GM18499 (cell line): ENCODE results near the gene AOPEP.

Experiments used
- ATAC-seq: cut with Tn5 transposase; IDR thresholded peaks from one replicate; pipeline ENCODE4 v1.9.1; 2021; ENCODE audit warnings: moderate number of reproducible peaks; ENCODE audit not compliant: insufficient read depth, unreplicated experiment

The AOPEP gene

DNA sequence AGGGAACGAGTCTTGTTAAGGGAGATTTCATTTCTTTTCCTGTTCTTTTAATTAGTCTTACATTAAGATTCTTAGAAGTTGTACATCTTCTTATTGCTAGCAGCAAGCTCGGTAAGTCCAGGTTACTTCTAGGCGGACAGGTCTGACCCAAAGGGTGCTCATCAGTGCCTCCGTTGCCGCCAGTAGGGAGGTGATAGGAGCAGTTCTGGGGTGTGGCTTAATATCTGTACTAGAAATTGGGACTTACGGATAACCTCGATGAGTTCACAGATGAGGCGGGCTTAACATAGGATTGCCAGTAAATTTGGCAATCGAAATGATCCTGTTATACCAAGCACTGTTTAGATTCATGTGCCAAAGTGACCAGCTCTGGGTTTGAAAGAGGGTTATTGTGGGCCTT, 312.2 kb downstream of the AOPEP start:
- ATAC-seq, result no peak

DNA sequence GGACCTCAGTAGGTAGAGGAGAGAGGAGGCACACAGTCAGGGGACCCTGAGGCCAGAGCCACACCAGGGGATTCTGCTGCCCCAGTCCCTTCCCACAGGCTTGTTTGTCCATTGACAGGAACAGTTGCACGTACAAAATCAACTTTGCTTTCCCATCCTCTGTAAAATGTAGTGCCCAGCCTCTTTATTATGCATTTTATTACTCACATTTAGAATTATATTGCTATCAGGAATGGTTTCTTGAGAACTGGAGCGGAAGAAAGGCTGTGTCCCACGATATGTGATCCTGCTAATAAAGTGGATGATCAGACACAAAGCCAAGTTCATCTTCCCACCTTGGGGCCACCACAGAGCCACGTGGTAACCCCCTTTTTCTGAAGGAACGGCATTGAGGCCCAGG, 313.6 kb downstream of the AOPEP start:
- no peak for ATAC-seq

DNA sequence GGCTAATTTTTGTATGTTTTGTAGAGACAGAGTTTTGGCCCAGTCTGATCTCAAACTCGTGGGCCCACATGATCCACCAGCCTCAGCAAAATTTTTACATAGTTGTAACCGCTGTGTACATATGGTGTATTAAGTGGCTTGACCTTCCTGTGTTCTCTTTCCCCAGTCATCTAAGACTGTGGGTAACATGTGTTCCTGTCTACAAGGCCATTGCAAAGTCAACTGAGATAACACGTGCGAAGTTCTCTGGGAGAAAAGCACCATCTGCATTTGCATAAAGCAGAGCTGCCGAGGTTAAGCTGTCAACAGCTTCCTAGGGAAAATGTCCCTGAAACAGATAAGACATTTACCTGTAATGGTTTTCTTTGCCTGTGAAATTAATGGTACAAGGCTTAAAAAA, 317.3 kb downstream of the AOPEP start:
- no peak for ATAC-seq

DNA sequence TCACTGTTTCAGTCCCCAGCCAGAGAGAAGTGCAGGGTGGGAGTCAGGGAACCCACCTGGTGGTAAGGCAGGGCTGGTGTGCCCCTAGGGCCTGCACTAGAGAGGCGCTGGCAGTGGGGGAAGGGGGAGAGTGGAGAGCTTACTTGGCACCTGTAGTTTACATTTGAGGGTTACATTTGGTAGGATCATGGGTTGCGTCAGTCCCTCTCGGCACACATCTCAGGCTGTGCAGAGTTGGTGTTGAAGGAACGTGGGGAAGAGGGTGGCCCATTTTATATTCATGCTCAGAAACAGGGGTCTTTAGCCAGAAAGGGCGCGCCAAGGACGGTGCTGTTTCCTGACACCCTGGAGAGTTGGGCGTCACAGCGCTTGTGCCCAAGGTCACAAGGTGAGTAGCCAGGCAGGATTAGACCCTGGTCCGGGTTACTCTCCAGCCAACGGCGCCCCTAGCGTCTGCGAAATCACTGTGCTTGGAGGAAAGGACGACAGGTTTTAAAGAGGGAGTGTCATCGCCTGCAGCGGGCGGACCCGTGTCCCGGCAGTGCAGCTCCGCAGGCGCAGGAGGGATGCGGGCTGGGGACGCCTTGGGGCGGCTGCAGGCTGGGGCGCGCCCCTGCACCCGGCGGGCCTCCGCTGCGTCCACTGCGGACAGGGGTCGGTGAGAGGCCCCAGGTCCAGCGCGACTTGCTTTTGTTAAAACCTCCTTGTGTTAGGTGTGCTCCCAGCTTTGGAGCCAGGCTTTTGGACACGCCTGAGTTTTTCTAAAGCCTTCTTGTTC, 318.4 kb downstream of the AOPEP start:
- no peak for ATAC-seq

DNA sequence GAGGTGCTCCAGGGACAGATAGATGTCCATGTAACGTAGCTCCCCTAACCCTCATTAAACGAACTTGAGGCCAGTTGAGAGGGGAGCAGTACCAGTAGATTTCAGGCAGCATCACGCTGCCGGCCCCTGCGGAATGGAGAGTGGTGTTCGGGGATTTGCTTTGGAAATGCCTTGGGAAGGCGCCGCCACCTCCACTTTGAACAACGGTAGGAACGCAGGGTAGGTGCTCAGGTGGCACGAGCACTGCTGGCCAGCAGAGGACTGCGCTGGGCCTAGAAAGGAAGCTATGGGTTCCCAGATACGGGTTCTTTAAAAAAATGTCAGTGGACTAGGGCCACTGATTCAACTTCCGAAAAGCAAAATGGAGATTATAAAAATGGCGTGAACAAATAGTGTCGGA, 319.3 kb downstream of the AOPEP start:
- ATAC-seq, result no peak

DNA sequence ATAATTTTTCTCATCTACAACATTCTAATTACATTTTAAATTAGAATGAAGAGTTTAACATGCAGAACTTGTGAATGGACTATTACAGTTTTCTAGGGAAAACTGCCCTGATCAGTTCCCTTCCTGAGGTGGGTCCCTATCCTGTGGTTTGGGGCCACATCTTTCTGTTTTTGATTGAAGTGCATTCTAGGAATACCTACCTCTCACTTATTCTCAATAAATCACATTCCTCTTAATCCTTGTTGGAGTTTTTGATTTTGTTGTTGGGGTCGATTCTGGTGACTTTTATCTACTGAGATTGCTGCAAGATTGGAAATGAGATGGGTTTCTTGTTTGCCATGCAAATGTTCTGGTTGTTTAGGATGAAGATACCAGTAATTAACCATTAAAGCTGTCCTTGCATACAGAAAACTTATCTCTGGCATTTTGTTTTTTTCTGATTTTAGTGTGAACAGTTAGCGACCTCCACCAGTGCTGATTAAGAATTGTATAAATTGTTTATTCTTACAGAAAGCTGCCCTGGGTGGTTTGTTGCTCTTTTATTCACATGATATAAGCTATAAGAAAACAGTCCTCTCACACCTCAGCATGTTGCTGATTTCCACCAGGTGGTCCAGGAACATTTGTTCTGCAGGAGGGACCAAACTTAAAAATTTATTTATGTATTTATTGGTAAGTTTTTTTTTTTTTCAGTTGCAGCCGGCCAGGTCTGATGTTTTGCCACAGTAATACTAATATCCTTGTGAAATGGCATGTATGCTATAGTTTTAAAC, 321.1 kb downstream of the AOPEP start:
- no peak for ATAC-seq

DNA sequence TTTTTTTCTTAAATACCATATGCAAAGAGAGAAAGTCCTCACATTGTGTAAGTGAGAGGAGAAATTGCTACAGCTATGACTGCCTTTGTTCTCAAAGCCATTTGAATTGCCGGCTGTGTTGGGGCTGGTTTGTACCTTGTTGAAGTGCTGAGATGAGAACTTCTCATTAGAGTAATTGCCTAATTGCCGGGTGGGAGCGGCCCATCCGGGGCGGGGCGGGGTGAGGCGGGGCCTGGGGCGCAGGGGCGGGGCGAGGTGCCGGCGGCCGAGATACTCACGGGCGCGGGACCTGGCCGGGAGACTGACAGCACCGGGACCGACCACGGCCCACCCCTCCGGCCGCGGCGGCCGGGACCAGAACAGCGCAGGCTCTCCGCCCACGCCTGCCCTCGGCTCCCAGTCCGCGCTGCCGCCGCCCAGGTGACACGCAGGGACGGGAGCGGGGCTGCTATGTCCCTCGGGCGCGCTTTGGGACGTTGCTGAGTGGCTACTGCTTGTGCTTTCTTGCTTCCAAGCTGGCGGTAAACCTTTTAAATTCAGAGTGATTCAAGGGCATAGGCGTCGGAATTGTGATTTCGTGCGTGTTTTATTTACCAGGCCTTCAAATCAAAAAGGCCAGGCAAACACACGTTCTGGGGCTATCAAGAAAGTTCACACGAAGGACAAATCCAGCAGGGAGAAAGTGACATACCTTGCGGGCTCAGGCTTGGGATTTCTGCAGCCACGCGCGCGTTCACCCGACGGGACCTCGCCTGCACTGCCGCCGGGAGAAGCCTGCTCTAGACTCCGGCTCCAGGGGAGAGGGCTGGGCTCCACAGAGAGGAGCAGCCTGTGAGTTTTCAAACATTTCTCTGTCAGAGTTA, 322.0 kb downstream of the AOPEP start:
- ATAC-seq, result no peak

DNA sequence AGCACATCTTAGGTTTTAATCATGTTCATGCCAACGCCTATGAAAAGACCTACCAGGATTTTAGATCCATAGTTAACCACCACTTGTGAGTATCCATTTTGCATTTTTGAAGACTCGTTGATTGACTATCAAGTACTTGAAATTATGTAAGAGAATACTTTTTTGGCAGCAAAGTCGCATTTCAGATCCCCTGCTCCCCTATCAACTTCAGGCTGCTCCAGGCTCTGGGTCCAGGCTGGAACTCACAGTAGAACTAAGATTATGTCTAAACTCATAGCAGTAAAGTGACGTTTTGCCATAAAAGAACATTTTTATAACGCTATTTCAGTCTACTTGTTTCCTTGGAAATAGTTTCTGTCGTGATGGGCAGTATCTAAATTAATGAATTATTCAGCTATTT, 323.3 kb downstream of the AOPEP start:
- ATAC-seq, result no peak

DNA sequence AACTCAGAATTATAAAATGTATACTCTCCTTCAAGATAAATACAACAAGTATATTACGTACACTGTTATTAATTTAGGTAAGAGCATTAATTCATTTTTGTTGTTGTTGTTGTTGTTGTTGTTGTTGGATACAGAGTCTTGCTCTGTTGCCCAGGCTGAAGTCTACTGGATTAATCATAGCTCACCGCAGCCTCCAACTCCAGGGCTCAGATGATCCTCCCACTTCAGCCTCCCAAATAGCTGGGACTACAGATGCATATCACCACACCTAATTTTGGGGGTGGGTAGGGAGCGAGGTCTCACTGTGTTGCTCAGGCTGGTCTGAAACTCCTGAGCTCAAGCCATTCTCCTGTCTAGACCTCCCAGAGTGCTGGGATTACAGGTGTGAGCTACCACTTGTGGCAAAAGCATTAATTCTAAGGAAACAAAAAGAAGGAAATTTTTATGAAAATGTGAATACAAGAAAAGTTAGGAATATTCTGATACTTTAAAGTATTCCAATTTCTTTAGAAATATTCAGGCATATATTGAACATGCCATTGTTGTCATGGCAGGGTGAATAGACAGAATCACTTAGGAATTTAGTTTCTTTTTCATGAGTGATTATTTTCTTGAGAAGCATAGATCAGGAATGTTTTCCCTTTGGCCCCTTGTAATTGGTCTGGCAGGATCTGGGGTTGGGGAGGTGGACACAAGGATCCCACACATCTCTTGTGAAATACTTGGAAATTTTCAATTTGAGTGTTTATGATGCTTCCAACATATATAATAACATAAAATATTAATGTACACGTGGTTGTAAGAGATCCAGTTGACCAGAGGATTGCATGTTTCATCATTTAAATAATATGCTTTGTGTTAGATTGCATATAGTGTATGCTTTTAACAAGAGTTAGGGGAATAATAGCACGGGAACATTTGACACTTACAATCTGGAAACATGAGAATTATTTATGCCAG, 327.4 kb downstream of the AOPEP start:
- ATAC-seq, result no peak

DNA sequence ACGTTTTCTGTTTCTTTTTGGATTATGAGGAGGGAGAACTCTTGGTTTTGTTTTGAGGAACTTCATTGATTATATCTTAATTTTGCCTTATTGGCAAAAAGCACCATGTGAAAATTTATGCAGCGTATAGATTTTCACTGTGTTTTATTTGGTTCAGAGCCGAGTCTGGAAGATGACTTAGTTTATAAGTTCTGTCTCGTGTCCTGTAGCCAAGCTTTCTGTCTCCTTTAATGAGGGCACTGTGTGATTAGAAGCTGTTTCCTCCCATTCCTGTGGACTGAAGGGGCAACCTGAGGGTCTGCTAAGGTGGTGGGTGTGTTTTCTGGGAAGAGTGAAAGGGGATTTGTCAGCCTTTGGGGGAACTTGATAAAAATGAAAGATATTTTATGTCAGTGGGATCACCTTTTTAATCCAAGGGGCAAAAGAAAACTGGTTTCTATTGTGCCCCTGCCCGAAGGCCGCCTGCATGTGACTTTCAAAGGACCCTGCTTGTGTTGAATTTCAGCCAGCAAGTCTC, 328.9 kb downstream of the AOPEP start:
- ATAC-seq, result no peak

DNA sequence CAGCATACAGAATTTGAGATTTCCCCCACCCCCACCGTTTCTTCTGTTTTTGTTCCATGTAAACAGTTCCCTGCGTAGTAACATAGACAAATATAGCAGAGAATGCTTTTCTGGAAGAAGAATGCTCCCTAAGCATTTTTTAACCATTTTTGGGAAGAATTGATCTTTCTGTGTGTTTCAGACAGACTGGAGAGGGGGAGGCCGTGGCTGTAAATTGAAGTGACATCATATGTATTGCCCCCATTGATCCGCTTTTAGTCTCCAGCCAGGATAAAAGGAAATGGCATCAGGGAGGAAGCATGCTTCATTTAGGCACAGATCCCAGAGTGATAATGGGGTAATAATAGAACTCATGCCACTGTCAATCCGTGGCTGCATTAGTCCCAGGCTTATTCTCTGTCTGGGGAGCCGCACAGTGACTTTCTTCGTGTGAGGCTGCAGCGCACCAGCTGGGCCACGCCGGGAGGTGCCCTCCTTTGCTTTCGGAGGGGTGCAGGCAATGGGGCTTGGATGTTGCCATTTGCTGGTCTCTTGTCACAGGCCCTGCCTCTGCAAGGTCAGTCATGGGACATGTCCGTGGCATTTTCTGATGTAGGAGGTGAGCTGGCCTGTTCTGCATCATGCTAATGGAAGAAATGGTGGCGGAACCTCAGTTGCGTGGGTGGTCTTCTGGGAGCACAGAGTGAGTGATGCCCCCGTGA, 329.5 kb downstream of the AOPEP start:
- ATAC-seq, result no peak

DNA sequence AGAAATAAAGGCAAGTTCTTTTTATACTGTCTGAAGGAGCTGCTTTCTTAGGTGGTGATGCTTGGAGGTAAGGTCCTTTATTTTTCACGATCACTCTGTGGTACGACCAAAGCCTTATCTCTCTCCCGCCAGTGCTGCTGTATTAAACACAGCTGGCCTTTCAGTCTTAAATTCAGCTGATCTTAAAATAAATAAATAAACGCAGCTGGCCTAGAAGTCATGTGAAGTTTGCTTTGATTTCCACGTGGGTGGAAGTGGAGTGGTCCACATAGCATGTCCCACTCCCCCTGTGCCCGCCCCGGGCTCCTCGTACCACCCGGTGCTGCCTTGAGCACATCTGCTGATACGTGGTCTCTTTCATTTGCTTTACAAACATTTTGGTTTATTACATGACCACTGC, 330.6 kb downstream of the AOPEP start:
- ATAC-seq, result no peak

DNA sequence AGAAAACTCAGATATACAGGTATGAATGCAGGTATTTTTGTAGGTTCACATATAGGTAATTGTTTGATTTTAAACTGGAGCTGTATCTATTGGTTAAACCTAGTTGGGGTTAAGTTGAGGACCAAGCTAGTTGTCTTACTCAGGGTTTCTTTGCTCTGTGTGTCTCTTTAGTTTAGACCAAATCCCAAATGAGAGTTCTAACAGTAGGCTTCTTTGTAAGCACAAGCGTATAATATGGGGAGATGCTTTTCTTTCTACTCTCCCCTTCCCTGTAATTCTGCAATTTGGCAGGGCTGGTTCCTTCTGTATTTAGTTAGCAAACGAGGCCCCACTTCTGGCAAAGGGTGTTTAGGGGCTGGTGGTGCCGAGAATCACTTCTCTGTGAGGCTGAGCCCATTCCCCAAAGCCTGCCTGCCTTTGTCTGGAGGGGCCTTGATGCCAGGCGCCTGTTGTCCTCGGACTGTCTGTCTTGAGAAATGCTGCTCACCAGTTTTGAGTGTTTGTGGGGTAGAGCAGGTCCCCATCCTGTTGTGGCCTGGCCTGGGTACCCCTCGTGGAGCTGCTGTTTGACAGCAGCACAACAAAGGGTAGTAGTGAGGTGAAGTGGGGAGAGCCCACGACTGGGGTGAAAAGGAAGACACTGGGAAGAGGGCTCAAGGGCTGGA, 331.8 kb downstream of the AOPEP start:
- ATAC-seq, result no peak

DNA sequence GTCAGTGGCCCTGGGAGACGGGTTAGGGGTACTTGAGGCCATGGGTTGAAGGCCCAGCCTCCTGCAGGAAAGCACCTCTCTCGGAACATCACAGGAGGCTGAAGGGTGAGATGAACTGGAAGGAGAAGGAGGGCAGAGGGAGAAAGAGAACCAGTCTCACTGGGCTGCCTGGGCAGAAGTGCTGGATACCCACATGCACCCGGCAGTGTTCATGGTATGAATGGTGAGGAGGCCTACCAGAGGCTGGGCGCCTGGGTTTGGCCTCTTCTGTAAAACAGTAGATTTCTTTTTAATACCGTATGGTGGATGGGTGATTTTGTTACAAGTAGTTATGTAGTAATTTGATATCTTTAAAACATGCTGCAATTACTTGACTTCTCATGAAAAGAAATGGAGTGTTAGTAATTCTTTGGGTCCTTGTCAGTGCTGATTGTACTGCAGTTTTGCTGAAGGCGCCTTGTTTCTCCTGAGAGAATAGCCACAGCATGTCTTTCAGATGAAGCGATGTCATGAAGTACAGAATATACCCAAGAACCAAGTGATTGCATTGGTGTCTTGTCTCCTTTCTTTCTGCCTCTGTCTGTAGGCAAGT, 332.4 kb downstream of the AOPEP start:
- ATAC-seq, result no peak

DNA sequence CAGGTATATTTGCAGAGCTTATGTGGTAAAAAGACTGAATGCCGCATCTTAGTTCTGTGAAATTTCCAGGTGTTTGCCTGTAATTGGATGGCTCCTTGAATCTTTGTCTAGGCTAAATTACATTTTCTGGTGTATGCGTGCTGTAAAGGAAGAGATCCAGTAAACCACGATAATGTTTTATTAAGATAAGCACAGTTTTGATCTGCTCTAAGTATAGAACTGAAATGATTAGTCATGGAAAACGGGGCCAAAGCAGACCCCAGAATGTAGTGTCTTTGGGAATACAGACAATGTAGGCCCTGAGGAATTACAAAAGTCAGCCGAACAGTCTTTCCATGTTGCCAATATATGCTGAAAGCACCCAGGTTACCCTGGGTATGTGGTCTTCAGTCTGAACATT, 333.7 kb downstream of the AOPEP start:
- no peak for ATAC-seq

DNA sequence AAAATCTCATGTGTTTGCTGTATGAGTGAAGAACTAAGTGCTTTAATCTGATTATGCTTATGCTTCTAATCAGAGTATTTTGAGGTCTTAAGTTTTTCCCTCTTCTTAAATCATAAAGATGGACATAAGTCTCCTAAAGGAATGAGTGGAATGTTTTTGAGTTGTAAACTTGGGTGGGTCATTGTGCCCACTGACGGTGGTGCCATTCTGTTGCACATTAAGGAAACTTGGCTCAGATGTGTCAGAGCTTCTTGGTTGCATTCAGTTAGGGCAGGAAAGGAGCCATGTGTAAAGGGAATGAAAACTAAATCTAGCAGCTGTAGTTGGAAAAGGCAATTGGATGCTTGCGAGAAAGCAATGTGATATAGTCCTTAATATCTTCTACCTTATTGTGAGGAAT, 334.4 kb downstream of the AOPEP start:
- no peak for ATAC-seq

DNA sequence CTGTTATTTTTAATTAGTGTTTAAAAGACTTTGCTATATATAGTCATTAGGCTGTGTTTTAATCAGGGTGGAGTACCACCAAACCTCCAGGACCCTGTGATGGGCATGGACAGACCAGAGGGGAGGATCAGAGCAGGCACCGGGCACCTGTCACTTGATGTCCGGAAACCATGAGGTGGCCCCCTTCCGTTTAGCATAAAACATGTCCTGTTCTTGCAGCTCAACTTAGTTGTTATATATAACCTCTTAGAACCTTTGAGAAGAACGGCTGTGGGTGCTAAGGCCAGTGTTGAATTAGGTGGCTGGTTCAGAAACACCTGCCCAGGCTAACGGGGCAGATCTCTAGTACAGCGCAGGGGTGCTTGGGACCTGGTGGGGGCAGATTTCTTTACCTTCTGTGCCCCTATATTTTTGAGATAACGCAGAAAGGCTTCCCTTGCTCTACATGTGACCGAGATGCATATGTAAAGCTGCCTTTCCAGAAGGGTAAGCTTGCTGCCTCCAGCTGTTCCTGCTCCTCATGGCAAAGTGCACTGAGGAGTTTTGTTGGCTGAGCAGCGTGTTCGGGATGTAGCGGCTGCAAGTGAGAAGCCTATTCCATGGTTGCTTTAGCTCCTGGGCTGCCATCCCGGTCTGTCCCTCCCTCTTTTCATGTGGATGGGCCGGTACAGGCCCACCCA, 335.6 kb downstream of the AOPEP start:
- no peak for ATAC-seq
